H9 (cell line): ENCODE results near the gene PPP1CA. TPM values are rescaled to one million over a fixed set of nuclear protein-coding genes. Genes with fewer than 3 reads are reported as not detected.

ENCODE experiments used
- DNase-seq: peaks from one replicate; pipeline ENCODE4 v3.0.0-alpha.2; 2017
- H2AFZ ChIP-seq: one replicate; pipeline ENCODE4 v1.6.1; 2013; ENCODE audit warnings: mild to moderate bottlenecking, low read length, control low read depth, moderate library complexity
- H2AK5ac ChIP-seq: 2 replicates; pipeline ENCODE4 v1.6.1; 2013; ENCODE audit warnings: low read length, control low read depth, mixed read lengths; ENCODE audit not compliant: insufficient read length
- H2BK120ac ChIP-seq: one replicate; pipeline ENCODE4 v1.6.1; 2013; ENCODE audit warnings: low read depth, mild to moderate bottlenecking, low read length, control low read depth, inconsistent platforms; ENCODE audit not compliant: poor library complexity, severe bottlenecking
- H2BK12ac ChIP-seq: 2 replicates; pipeline ENCODE4 v1.6.1; 2013; ENCODE audit warnings: low read length, control low read depth, mixed read lengths, low read depth; ENCODE audit not compliant: insufficient read length
- H2BK15ac ChIP-seq: 2 replicates; pipeline ENCODE4 v1.6.1; 2013; ENCODE audit warnings: low read depth, low read length, control low read depth
- H2BK20ac ChIP-seq: one replicate; pipeline ENCODE4 v1.6.1; 2013; ENCODE audit warnings: low read depth, mild to moderate bottlenecking, low read length, control low read depth, inconsistent platforms; ENCODE audit not compliant: poor library complexity, severe bottlenecking
- H2BK5ac ChIP-seq: 2 replicates; pipeline ENCODE4 v1.6.1; 2013; ENCODE audit warnings: low read length, control low read depth, mixed read lengths; ENCODE audit not compliant: insufficient read length
- H3K14ac ChIP-seq: 2 replicates; pipeline ENCODE4 v1.6.1; 2013; ENCODE audit warnings: low read length, control low read depth; ENCODE audit not compliant: insufficient read depth
- H3K18ac ChIP-seq: 2 replicates; pipeline ENCODE4 v1.6.1; 2013; ENCODE audit warnings: low read depth, mild to moderate bottlenecking, mixed read lengths, low read length, control low read depth; ENCODE audit not compliant: insufficient read length
- H3K23ac ChIP-seq: 2 replicates; pipeline ENCODE4 v1.6.1; 2013; ENCODE audit warnings: low read length, control low read depth, mixed read lengths, low read depth; ENCODE audit not compliant: insufficient read length
- H3K23me2 ChIP-seq: 2 replicates; pipeline ENCODE4 v1.6.1; 2013; ENCODE audit warnings: low read depth, mild to moderate bottlenecking, mixed read lengths, low read length, control low read depth; ENCODE audit not compliant: insufficient read length, poor library complexity, severe bottlenecking
- H3K27ac ChIP-seq: 2 replicates; pipeline ENCODE4 v1.5.1; 2013; ENCODE audit warnings: low read length, control low read depth, mixed read lengths, low read depth; ENCODE audit not compliant: insufficient read length
- H3K27me3 ChIP-seq: 2 replicates; pipeline ENCODE4 v1.6.1; 2013; ENCODE audit warnings: low read length, control low read depth, inconsistent platforms; ENCODE audit not compliant: insufficient read depth
- H3K4ac ChIP-seq: 2 replicates; pipeline ENCODE4 v1.6.1; 2013; ENCODE audit warnings: low read depth, mild to moderate bottlenecking, control low read depth, inconsistent platforms, low read length, moderate library complexity
- H3K4me1 ChIP-seq: 2 replicates; pipeline ENCODE4 v1.6.1; 2013; ENCODE audit warnings: low read length, control low read depth, inconsistent platforms; ENCODE audit not compliant: insufficient read depth
- H3K4me2 ChIP-seq: 2 replicates; pipeline ENCODE4 v1.6.1; 2013; ENCODE audit warnings: low read length, control low read depth, mixed read lengths; ENCODE audit not compliant: insufficient read length, insufficient read depth
- H3K56ac ChIP-seq: 2 replicates; pipeline ENCODE4 v1.6.1; 2013; ENCODE audit warnings: low read depth, mild to moderate bottlenecking, mixed read lengths, low read length, control low read depth; ENCODE audit not compliant: insufficient read length
- H3K79me1 ChIP-seq: 2 replicates; pipeline ENCODE4 v1.6.1; 2013; ENCODE audit warnings: low read depth, mild to moderate bottlenecking, moderate library complexity, low read length, control low read depth, inconsistent platforms; ENCODE audit not compliant: insufficient read depth, poor library complexity, severe bottlenecking
- H3K79me2 ChIP-seq: 2 replicates; pipeline ENCODE4 v1.6.1; 2013; ENCODE audit warnings: low read length, control low read depth, inconsistent platforms; ENCODE audit not compliant: insufficient read depth
- H3K9ac ChIP-seq: 2 replicates; pipeline ENCODE4 v1.6.1; 2013; ENCODE audit warnings: low read length, control low read depth, mixed read lengths; ENCODE audit not compliant: insufficient read length; ENCODE audit errors: extremely low read depth
- H3K9me3 ChIP-seq: one replicate; pipeline ENCODE4 v1.6.1; 2013; ENCODE audit warnings: low read depth, low read length, inconsistent platforms; ENCODE audit not compliant: control insufficient read depth
- H3T11ph ChIP-seq: one replicate; pipeline ENCODE4 v1.6.1; 2013; ENCODE audit warnings: mild to moderate bottlenecking, low read length, control low read depth, inconsistent platforms
- H4K20me1 ChIP-seq: one replicate; pipeline ENCODE4 v1.6.1; 2013; ENCODE audit not compliant: control insufficient read depth, insufficient read length, insufficient read depth
- H4K5ac ChIP-seq: 2 replicates; pipeline ENCODE4 v1.6.1; 2013; ENCODE audit warnings: low read depth, mild to moderate bottlenecking, mixed read lengths, low read length, control low read depth; ENCODE audit not compliant: insufficient read length
- H4K8ac ChIP-seq: replicated peaks from 2 replicates; pipeline ENCODE4 v1.6.1; 2013; ENCODE audit warnings: low read length, control low read depth, mixed read lengths, low read depth; ENCODE audit not compliant: insufficient read length
- H4K91ac ChIP-seq: 2 replicates; pipeline ENCODE4 v1.6.1; 2013; ENCODE audit warnings: low read depth, mild to moderate bottlenecking, moderate library complexity, mixed read lengths, low read length, control low read depth; ENCODE audit not compliant: insufficient read length
- H3K27ac Mint-ChIP-seq, 3 experiments: 2 replicates in 2 of 3; 3 replicates in 1 of 3; pipeline ENCODE4 v1.8.0; 2020 to 2021; ENCODE audit warnings: mixed read lengths in 3 of 3, mild to moderate bottlenecking in 1 of 3, moderate library complexity in 1 of 3
- H3K27me3 Mint-ChIP-seq: 2 replicates; pipeline ENCODE4 v1.8.0; 2021; ENCODE audit warnings: low read depth, mild to moderate bottlenecking, moderate library complexity, mixed read lengths
- H3K36me3 Mint-ChIP-seq, 3 experiments: 2 replicates in 2 of 3; 3 replicates in 1 of 3; pipeline ENCODE4 v1.8.0; 2020 to 2021; ENCODE audit warnings: low read depth in 3 of 3, mixed read lengths in 3 of 3; ENCODE audit not compliant: insufficient read depth in 1 of 3
- H3K4me1 Mint-ChIP-seq, 2 experiments: 2 replicates each; pipeline ENCODE4 v1.8.0; 2020; ENCODE audit warnings: mixed read lengths in 2 of 2
- H3K4me3 Mint-ChIP-seq, 2 experiments: 2 replicates in 1 of 2; 3 replicates in 1 of 2; pipeline ENCODE4 v1.8.0; 2020 to 2021; ENCODE audit warnings: mild to moderate bottlenecking in 2 of 2, mixed read lengths in 2 of 2, moderate library complexity in 1 of 2
- H3K9me3 Mint-ChIP-seq, 2 experiments: 2 replicates in 1 of 2; 3 replicates in 1 of 2; pipeline ENCODE4 v1.8.0; 2020; ENCODE audit warnings: mild to moderate bottlenecking in 2 of 2, mixed read lengths in 2 of 2, moderate library complexity in 1 of 2
- WGBS: extraction: QIAGEN DNeasy Blood & Tissue Kit; methylation state at CpG from one replicate; pipeline ENCODE4 v1.1.7; 2013; ENCODE audit warnings: missing lambda C conversion rate, low lambda C conversion rate, mixed read lengths; ENCODE audit not compliant: insufficient read length; ENCODE audit errors: extremely low coverage; 5-methylcytosine and 5-hydroxymethylcytosine counted together
- total RNA-seq: library from RNA; stranded (reverse); gene quantifications from 2 replicates; pipeline ENCODE4 v1.2.1, GENCODE V29; 2021
- TF ChIP-seq, protein P1 (sequence below): fragments of 200-600 bp; sonication (generic); conservative IDR thresholded peaks from 3 replicates; pipeline ENCODE4 v1.8.0; 2021; ENCODE audit warnings: antibody characterized with exemption, mild to moderate bottlenecking

PPP1CA gene
- total RNA-seq, 1 experiment from 2014 or later, result 205 TPM

DNA sequence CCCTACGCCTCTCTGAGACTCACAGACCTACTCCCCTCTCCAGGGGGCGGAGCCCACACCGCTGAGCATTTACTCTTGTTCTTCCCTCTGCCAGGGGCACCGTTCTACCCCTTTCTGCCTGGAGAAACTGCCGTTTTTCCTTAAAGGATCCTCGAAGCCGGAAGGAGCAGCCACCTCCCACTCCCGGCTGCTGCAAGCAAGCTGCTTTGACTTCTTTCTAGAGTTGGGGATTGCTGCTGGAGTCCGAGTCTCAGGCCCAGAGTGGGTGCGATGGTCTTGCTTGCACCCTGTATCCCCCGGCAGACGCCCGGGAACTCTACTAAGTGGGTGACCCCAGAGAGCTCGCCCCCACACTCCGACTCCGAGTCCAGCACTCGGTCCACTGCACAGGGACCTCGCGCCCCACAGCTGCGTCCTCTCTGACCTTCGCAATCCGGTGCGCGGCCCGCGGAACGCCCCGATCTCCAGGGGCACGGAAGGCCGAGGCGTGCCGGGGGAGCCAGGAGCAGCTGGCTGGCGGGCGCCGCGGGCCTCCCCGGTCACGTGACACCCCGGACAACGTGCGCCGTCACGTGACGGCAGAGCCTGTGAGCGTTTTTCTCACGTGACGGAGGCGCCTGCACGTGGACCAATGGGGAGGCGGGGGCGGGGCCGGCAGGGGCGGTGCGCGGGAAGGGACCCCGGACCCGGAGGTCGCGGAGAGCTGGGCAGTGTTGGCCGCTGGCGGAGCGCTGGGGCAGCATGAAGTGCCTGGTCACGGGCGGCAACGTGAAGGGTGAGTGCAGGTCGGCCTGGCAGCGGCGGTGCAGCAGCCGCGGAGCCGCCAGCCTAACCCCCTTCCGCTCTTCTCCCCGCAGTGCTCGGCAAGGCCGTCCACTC lies 10.1 kb downstream of the PPP1CA start, which contains the start of gene RAD9A:
Gene RAD9A, plus strand, starts transcription at position 683 of the 879 bp plus-strand sequence. Its CDS starts 59 bp downstream, at position 742.
- Histone ChIP-seq H4K20me1 (no peaks in the 10 kb centered on the region), H2BK20ac (no peak within 1 kb of the TSS), H3K27me3 (no peaks in the 10 kb centered on the region), H2BK120ac (no peak within 1 kb of the TSS), H3K4ac (no peak within 1 kb of the TSS), H4K5ac (no peak within 1 kb of the TSS), H2BK15ac (no peak within 1 kb of the TSS), H4K91ac (no peak within 1 kb of the TSS), H3K27ac (no peak within 1 kb of the TSS), H3K79me1 (no peaks in the 10 kb centered on the region), H3K4me1 (no peaks in the 10 kb centered on the region; the same call in 1 of the 2 replicates), H2BK5ac (no peak within 1 kb of the TSS), H3K23ac (no peak within 1 kb of the TSS), H3K9me3 (no peaks in the 10 kb centered on the region), H3K23me2 (peaks cover 13% of the 10 kb centered on the region), H3K4me2 (peak within 1 kb of the TSS; percentile 88), H3K14ac (peak within 1 kb of the TSS; percentile 17), H3K79me2 (no peaks in the 10 kb centered on the region), H2AK5ac (no peak within 1 kb of the TSS), H2BK12ac (no peak within 1 kb of the TSS), H3K56ac (no peak within 1 kb of the TSS), H3T11ph (no peak within 1 kb of the TSS), H4K8ac (no peak within 1 kb of the TSS), H2AFZ (no peak within 1 kb of the TSS), H3K9ac (peak within 1 kb of the TSS; percentile 61), H3K18ac (no peak within 1 kb of the TSS)
- peaks cover 25 to 33% of the 10 kb centered on the region in 2 experiments for H3K4me1 Mint-ChIP-seq
- H3K27ac Mint-ChIP-seq, result peak within 1 kb of the TSS; percentile 4 to 97 (median 41); a peak in 5 of 7 replicates
- no CpG with 5 or more reads among the region's 75 CpGs for WGBS
- DNase-seq, result peak; percentile 96
- peak within 1 kb of the TSS; percentile 71 to 92 for H3K4me3 Mint-ChIP-seq
- H3K36me3 Mint-ChIP-seq, result peaks cover 9 to 22% (median 17%) of the 10 kb centered on the region in 3 experiments
- TF ChIP-seq, protein P1, sequence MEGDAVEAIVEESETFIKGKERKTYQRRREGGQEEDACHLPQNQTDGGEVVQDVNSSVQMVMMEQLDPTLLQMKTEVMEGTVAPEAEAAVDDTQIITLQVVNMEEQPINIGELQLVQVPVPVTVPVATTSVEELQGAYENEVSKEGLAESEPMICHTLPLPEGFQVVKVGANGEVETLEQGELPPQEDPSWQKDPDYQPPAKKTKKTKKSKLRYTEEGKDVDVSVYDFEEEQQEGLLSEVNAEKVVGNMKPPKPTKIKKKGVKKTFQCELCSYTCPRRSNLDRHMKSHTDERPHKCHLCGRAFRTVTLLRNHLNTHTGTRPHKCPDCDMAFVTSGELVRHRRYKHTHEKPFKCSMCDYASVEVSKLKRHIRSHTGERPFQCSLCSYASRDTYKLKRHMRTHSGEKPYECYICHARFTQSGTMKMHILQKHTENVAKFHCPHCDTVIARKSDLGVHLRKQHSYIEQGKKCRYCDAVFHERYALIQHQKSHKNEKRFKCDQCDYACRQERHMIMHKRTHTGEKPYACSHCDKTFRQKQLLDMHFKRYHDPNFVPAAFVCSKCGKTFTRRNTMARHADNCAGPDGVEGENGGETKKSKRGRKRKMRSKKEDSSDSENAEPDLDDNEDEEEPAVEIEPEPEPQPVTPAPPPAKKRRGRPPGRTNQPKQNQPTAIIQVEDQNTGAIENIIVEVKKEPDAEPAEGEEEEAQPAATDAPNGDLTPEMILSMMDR, result no peak
- H3K9me3 Mint-ChIP-seq, result no peaks in the 10 kb centered on the region; a peak in 1 of 5 replicates
- H3K27me3 Mint-ChIP-seq, result no peaks in the 10 kb centered on the region; the same call in 1 of the 2 replicates
